Activated CD4-positive, CD25-positive, alpha-beta regulatory T cell treated with anti-CD3 and anti-CD28 coated beads, Interleukin-2, amount 50 U/mL, for 16 hours (primary cell): ENCODE results near the gene SIGLEC1.

Experiments used
- DNase-seq: peaks from one replicate; pipeline ENCODE4 v3.0.0-alpha.2; 2020; ENCODE audit warnings: low read depth, low spot score

The SIGLEC1 gene

DNA sequence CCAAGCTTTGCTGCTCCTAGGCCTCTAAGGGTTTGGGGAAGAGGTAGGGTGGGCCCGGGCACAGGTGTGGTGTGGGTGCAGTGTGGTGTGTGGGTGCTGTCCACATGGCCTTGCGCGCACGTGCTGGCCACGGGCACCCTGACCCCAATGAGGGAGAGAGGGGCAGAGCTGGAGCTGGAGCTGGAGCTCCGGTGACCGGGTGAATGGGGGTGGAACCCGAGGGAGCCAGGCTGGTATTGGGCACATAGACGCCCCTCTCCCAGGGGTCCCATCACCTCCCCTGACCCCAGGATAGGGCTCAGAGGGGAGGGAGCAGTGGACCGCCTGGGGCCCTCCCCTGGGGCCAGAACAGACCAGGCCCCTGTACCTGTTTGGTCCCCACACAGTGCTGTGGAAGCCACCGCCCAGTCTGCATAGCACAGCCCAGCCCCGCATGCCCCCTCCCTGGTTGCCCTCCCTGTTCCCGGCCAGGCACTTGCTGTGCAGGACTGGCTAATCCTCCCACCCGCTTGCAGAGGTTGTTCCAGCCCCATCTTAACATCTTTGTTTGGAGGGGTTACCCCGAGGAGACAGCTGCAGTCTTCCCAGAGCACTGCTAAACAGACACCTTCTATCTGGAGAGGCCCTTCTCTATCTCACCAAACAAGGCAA, 31.6 kb downstream of the SIGLEC1 start:
- DNase-seq = no peak

DNA sequence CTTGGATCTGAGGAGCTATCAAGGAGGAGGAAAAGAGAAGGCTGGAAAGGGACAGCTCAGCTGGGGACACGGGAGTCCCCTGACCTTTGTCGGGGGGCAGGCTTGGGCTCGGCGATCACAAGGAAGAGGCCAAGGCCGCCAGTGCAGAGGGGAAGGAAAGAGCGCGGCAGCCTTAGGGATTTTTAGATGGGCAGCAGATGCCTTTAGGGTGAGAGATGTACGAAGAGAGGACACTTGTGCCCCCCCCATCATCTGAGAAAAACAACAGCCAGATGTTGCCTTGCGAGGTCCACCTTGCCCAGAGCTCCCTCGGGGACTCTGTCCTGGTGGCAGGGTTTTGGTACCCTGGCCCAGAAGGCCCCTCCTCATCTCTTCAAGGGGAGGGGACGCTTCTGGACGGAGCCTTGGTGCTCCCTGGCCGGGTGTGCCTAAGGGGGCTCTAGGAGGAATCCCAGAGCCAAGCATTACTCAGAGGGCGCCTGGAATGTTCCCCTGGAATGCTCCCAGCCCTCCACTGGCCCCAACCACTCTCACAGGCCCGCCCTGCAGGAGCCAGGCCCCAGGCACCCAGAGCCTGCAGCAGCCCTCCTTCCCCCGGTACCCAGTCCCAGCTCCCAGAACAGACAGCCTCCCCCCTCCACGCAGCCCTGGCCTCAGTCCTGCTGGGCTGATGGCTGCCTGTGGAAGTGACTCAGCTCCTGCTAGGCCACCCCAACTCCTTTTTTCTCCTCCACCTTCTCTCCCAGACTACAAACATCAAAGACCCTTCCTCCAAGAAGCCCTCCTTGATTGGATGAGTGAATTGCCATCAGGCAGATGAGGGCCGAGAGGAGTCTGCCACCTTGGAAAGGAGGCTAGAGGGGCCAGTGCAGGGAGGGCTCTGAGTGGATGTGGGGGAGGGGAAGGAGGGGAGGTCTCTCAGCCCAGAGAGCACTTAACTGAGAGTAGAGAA, 32.4 kb downstream of the SIGLEC1 start:
- no peak for DNase-seq

DNA sequence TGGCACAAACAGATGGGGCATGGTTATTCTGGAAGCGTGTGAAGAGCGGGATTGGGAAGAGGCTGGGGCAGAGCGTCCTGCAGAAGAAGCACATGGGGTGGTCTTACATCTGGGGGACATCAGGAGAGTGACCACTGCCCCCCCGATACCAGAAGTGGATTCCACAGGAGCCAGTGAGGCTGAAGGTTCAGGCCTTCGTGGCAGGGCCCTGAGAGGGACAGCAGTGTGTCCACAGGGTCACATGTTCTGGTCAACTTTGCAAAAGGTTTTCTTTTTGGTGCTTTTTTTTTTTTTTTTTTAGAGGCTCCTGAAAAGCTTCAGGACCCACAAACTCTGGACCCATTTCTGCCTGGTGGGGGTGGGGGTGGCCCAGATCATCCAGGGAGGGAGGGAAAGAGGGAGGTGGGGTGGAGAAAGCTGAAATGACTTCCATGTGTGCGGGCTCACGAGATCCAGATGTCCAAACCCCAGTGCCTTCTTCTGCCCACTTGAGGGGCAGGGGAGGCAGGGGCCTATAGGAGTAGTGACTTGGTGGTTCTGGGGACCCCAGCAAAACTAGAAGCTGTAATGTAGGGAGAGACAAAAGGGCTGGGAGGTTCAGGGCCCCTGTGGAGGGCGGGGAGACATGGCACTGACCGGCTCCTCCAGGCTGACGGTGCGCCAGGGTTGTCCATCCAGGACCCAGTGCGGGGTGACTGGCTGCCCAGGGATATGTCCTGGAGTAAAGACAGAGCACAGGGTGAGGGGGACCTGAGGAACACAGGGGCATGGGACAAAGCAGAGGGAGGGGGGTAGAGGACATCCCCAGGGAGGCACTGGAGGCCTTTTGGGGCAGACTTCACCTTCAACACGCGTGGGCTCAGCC, 33.3 kb downstream of the SIGLEC1 start:
- DNase-seq = no peak

DNA sequence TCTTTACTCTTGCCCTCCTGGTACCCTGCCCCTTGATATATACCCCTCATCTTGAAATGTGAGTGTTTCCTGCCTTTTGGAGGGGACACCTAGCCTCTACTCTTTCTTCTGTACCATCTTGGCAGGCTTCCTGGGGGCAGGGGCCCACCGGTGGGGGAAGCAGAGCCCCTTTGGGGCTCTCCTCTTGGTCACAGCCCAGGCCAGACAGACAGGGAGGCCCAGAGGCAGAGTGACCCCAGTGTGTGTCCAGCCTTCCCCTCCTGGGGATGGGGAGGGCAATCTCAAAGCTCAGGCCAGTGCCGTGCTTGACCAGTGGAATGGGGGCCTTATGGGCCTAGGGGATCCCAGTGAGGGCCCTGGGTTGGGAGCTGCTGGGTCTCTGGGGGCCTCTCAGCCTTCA, 34.2 kb downstream of the SIGLEC1 start:
- DNase-seq = no peak

DNA sequence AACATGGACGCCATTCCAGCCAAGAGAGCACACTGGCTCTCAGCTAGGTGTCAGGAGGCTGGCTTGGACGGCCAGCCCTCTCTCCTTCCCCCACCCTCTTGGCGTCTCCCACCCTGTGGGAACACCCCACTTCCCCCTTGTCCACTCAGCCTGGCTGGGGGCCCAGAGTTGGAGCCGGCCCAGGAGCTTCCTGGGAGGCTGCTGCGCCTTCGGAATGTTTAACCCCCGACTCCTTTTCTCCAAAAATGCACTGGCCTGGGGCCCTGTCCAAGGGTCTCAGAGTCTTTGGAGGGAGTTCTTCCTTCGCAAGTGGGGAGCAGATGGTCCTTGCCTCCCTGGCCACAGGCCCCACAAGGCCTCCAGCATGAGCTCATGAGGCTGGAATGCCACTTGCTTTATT, 34.7 kb downstream of the SIGLEC1 start:
- DNase-seq = no peak

DNA sequence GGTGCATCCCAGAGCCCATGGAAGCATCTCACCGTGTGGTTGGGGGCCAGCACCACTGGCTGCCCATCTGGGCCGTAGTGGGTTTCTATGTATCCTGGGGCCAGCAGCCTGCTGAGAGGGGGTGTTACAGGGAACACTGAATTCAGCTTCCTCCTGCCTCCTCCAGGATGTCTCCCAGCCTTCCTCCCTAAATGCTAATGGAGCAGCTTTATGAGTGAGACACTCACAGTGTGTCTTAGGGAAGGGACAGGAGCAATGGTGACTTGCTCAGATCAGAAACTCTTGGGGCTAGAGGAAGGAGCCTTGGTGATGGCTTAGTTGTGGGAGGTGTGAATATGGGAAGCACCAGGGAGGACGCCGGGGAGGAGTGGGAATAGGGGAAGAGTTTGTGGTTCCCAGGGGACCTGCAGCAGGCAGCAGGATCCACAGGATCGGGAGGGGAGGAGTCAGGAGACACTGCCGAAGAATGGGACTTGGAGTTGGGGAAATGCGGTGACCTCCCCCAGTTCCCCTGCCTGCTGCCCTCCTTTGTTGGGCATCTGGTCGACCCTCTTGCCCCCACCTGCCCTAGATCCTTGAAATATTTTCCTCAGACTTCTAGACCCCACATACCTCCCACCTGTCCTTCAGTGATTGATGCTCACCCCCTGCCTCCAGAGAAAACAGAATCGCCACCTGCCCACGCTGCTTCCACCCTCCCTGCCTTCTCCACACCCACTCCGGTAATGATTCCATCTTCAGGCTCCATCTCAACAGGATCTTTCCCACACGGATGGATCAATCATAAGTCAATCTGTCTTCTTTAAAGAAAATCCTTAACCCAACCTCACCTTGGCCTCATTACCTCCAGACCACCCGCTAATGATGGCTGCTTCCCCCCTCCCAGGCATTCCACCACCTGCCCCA, 37.2 kb downstream of the SIGLEC1 start:
- no peak for DNase-seq

DNA sequence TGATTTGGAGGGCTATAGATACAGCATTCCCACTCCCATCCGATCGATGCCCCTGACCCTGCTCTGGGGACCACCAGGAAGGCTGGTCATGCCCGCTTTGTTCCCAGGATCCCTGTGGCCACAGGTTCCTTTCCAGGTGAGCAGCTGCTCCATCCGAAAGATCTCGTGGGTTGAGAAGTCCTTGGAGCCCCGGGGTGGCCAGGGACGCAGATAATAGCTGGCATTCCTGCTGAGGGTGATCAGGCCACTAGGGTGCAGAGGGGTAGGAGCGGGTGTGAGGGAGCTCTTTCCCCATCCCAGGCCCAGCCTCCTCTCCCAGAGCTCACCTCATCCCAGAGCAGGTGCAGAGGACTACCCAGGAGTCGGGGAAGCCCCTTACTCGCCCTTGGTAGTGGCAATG, 38.0 kb downstream of the SIGLEC1 start:
- DNase-seq = no peak

DNA sequence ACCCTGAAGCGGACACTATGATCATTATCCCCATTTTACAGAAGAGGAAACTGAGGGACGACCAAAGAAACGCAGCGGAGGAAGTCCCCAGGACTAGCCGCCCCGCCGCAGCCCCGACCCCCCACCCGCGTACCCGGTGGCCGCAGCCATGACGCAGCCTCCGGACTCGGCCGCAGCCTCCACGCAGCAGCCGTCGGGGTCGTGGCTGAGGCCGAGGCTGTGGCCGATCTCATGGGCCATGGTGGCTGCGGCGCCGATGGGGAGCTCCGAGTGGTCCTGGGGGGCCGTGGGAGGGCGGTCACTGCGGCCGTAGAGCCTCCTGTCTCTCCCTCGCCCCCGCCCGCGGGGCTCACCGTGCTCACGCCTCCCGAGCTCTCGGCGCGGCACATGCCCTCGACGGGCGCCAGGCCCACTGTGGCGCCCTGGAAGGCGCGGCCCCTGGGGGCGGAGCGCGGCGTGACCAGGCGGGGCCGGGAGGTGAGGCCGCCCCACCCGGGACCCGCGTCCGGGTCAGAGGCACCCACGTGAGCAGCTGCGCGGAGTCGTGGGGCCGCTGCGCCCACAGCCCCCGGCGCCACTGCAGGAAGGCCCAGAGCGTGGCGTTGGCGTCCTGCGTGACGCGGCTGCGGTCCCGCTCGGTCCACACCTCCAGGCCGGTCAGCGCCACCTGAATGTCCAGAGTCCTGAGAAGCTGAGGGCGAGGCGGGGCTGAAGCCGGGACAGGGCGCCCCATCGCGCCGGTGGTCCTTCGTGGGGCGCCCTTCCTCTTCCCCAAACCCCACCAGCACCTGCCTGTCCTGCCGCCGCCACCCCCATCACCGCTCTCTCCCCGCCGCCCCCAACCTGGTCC, 39.0 kb downstream of the SIGLEC1 start:
- DNase-seq = no peak

DNA sequence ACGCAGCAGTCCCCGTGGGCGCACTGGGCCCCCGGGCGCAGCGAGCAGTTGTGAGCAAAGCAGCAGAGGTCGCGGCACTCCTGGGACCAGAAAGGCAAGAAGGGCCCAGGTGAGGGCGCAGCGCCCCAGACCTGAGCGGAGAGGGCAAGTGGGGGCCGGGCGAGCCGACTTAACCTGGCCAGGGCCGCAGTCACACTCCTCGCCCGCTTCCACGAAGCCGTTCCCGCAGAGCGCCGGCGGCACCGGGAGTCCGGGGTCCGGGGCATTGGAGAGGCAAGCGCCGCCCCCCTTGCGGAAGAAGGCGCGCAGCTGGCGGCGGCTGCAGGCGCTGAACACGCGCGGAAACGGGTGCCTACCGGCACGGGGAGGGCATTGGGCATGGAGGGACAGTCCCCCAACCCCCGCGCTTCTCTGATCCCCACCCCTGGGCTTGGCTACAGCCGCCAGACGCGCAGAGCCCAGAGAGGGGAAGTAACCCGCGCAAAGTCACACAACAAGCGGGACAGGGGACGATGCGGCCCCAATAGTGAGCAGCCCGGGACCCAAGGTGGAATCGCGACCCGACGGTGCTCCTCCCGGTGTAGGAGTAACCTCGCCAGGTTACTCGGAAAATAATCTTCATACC, 39.7 kb downstream of the SIGLEC1 start:
- no peak for DNase-seq

DNA sequence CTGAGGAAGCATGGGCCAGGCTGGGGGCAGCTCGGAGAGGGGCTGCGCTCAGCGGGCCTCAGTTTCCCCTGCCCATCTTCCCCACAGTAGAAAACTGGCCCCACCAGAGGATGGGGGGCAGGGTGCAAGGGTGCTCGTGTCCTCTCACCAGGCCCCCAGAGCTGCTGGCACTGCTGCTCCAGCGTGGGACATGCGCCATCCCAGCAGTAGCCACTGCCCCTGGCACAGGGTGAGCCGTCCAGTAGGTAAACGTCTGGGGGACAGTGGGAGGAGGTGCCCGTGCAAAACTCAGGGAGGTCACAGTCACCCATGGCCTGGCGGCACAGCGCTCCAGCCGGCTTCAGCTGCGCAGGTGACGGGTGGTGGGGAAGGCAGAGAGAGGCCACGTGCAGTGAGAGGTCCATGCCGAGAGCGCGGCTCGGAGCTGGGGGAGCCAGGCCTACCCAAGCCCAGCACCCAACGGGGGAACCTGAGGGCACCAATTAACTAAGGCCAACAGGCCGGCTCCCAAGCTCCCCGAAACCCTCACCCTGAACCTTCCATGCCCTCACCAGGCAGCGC, 40.3 kb downstream of the SIGLEC1 start:
- DNase-seq = no peak

DNA sequence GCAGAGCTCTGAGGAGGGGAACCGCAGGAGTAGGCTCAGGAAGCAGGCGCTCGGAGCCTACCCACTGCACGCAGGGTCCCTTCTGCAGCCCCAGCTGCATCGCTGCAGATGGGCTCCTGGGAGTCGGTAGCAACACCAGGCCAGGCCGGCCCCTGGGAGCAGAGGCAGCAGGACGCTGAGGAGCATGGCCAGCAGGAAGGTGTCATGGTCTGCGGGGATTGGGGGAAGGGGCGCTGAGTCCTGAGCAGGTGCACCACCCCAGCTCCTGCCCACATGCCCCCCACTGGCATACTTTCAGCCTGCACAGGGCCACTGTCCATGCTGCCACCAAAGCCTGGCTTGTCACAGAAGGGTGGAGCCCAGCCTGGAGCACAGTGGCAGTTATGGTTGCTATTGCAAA, 41.5 kb downstream of the SIGLEC1 start:
- DNase-seq = no peak

DNA sequence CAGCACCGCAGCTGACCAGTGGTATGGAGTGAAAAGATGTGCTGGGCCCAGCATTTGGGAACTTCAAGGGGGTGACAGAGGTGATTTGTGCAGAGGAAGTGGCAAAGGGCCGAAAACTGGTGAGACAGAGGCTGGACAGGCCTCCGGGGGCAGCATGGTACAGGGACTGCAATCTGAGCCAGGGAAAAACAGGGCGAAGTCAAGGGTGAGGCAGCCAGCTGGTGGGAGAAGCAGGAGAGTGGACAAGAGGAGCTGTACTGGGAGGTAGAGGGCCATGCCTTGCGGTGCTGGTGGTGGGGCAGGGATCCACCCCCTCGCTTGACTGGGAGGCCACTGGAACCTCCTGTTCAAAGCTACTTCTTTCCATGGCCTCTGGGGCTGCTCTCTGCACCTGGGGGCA, 41.9 kb downstream of the SIGLEC1 start:
- DNase-seq = no peak

DNA sequence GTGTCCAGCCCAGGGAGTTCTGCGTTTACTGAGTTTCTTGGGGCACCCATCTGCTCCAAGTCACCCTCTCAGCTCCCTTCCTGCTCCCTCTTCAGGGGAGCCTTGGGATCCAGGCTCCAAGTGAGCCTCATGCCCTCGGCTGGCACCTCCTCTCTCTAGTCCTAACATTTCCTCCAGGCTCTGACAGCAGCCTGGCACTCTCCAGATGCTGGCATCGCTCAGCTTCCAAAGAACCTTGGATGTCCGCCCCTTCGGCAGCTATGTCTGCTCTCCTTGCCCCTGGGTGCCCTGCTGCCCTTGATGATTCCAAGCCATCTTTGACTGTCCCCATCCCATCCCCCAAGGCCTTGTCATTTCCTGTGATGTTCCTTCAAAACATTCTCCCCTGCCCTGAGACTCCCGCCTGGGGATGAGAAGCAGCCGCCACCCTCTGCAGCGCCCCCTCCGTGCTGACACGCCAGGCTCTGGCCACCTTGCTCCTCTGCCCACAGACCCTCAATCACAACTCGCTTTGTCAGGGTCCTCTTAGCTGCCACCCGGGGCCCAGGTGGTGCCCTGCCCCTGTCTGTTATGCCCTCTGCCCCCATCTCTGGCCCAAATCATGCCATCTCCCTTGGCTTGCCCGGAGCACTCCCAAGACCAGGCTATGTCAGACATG, 42.6 kb downstream of the SIGLEC1 start:
- DNase-seq = no peak

DNA sequence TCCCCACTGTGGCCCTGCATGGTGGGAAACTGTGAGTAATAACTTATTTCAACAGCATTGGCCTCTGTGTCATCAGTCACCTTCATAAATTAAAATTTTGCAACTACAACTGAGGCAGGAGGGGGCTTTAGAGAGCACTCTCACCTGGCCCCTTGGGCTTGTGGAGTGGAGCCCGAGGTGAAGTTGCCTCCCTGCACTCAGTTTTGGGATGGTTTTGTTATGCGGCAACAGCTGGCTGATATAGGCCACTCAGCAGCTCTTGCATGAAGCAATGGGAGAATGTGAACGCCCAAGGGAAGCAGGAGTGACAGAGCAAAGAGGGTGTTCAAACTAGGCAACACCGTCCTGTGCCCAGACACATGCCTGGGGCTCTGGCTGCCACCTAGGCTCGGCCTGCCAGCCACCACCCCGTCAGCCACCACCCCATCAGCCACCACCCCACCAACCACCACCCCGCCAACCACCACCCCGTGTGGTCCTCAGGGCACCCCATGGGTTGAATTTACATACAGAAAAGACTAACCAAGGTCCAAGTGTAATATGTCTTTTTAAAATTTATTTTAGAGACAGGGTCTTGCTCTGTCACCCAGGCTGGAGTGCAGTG, 44.9 kb downstream of the SIGLEC1 start:
- DNase-seq = no peak

DNA sequence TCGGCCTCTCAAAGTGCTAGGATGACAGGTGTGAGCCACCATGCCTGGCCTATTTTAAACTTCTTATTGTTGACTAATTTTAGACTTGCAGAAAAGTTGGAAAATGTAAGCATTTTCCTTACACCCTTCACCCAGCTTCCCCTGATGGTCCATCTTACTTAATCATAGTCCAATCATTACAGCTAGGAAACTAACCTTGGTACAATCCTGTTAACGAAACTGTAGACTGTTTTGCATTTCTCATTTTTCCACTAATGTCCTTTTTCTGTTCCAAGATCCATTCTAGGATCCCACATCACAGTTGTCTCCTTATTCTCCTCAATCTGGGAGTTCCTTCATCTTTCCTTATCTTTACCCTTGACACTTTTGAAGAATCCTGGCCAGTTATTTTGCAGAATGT, 48.5 kb downstream of the SIGLEC1 start:
- DNase-seq = no peak

DNA sequence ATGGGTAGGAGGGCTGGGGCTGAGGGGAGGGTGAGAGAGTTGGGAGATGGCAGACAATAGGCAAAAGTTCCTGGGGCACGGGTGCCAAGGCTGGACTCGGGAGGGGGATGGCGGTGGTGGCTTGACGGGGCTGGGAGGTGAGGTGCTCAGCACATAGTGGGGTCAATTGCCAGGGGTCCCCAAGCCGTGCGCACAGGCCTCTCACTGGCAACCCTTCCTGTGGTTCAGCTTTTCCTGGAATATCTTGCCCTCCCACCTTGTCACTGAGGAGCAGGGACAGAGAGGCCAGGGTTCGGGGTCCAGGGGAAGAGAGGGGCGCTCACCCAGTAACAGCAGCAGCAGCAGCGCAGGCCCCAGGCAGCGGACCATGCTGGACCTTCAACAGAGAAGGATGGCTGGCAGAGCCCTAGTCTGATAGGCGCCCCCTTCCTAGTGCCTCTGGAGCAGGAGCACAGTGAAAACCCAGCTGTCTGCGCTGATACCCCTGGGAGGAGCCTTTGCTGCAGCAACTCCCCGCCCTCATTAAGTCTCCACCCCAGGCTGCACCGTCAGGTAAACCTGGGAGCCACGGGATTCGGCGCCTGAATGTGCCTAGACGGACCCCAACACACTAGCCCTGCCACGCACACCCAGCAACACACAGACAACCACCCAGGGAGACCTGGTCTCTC, 49.2 kb downstream of the SIGLEC1 start, which contains the start of gene GFRA4:
Gene GFRA4 (minus strand): TSS at position 369 of the 671 bp plus-strand sequence. CDS start 0 bp downstream, at position 369.
- no peak for DNase-seq
